SK-N-SH (cell line): ENCODE data around the gene DAPP1.

Experiments used
- CHD2 ChIP-seq: fragments of 150-350 bp; IDR thresholded peaks from 2 replicates; pipeline ENCODE4 v1.6.1; 2018; ENCODE audit warnings: low read length; ENCODE audit not compliant: partially characterized antibody
- CTCF ChIP-seq: fragments of 200-600 bp; sonication (generic); IDR thresholded peaks from 2 replicates; pipeline ENCODE4 v1.6.1; 2017; ENCODE audit warnings: antibody characterized with exemption, mild to moderate bottlenecking, moderate library complexity
- EZH2phosphoT487 ChIP-seq: fragments of 200-600 bp; sonication (generic); IDR thresholded peaks from 2 replicates; pipeline ENCODE4 v1.6.1; 2017; ENCODE audit warnings: low read depth, mixed run types, mild to moderate bottlenecking, antibody characterized with exemption, moderate library complexity, borderline replicate concordance
- MAX ChIP-seq: IDR thresholded peaks from 2 replicates; pipeline ENCODE4 v1.4.0; 2012; ENCODE audit warnings: low read depth
- NFIC ChIP-seq: IDR thresholded peaks from 2 replicates; pipeline ENCODE4 v1.4.0; 2012; ENCODE audit warnings: borderline replicate concordance
- POLR2AphosphoS5 ChIP-seq: IDR thresholded peaks from 2 replicates; pipeline ENCODE4 v1.6.1; 2012; ENCODE audit warnings: low read depth, low read length
- RAD21 ChIP-seq: IDR thresholded peaks from 2 replicates; pipeline ENCODE4 v1.6.1; 2012; ENCODE audit warnings: mild to moderate bottlenecking, low read length
- REST ChIP-seq: IDR thresholded peaks from 2 replicates; pipeline ENCODE4 v1.6.1; 2012; ENCODE audit warnings: mild to moderate bottlenecking, low read depth, low read length, moderate library complexity
- RFX5 ChIP-seq: IDR thresholded peaks from 2 replicates; pipeline ENCODE4 v1.6.1; 2012; ENCODE audit warnings: mild to moderate bottlenecking, improper control_type of control experiment, low read length
- SIN3A ChIP-seq: IDR thresholded peaks from 2 replicates; pipeline ENCODE4 v1.6.1; 2012; ENCODE audit warnings: low read depth, mild to moderate bottlenecking, low read length, moderate library complexity, borderline replicate concordance
- SMC3 ChIP-seq: IDR thresholded peaks from 2 replicates; pipeline ENCODE4 v1.6.1; 2012; ENCODE audit warnings: low read depth, low read length, improper control_type of control experiment
- TAF1 ChIP-seq: IDR thresholded peaks from 2 replicates; pipeline ENCODE4 v1.6.1; 2012; ENCODE audit warnings: low read depth, mild to moderate bottlenecking, low read length, moderate library complexity, borderline replicate concordance
- USF2 ChIP-seq: fragments of 150-350 bp; IDR thresholded peaks from 2 replicates; pipeline ENCODE4 v1.6.1; 2017; ENCODE audit warnings: antibody characterized with exemption, low read length, low read depth, borderline replicate concordance

- no peak for TF ChIP-seq CTCF
- no peak for TF ChIP-seq POLR2AphosphoS5
- no peak for TF ChIP-seq CHD2
- TF ChIP-seq RAD21, result no peak
- no peak for TF ChIP-seq RFX5
- no peak for TF ChIP-seq SIN3A
- no peak for TF ChIP-seq REST
- TF ChIP-seq USF2, result no peak
- TF ChIP-seq SMC3, result no peak
- TF ChIP-seq MAX, result no peak
- no peak for TF ChIP-seq TAF1
- no peak for TF ChIP-seq EZH2phosphoT487
- TF ChIP-seq NFIC, result no peak
Measured at GRCh38 chr4:99844048-99844447, 27.4 kb downstream of the DAPP1 start.
